Skeletal muscle cell (primary cell): ENCODE results near the gene MYOG.

ENCODE experiments used
- DNase-seq: peaks from one replicate; pipeline ENCODE4 v3.0.0-alpha.2; 2010; ENCODE audit warnings: low read depth
- H3K4me3 ChIP-seq: 2 replicates; pipeline ENCODE4 v1.5.1; 2011; ENCODE audit warnings: low read depth, mild to moderate bottlenecking, control low read depth, low read length, moderate library complexity

MYOG gene

DNA sequence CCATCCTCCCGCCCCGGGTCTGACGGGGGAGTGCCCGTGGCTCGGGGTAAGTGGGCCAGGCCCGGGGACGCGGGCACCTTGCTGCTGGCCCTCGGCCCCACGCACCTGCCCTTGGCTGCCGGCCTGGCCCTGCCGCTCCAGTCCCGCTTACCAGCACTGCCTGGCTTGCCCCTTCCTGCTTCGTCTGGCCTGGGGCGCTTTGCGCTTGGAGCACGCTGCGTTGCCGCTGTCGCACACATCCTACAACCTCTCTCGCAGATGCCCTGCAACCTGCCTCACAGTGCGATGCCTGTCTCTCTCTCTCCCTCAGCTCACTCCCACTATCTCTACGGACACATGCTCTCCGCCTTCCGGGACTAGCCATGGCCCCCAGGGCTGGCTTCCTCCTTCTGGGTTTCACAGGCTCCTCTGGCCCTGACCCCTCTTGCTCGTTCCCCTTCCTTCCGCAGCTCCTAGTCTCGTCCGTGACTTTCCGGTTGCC lies 9.7 kb downstream of the MYOG start:
- DNase-seq, result no peak
- H3K4me3 ChIP-seq, result no peak overlapping the region

DNA sequence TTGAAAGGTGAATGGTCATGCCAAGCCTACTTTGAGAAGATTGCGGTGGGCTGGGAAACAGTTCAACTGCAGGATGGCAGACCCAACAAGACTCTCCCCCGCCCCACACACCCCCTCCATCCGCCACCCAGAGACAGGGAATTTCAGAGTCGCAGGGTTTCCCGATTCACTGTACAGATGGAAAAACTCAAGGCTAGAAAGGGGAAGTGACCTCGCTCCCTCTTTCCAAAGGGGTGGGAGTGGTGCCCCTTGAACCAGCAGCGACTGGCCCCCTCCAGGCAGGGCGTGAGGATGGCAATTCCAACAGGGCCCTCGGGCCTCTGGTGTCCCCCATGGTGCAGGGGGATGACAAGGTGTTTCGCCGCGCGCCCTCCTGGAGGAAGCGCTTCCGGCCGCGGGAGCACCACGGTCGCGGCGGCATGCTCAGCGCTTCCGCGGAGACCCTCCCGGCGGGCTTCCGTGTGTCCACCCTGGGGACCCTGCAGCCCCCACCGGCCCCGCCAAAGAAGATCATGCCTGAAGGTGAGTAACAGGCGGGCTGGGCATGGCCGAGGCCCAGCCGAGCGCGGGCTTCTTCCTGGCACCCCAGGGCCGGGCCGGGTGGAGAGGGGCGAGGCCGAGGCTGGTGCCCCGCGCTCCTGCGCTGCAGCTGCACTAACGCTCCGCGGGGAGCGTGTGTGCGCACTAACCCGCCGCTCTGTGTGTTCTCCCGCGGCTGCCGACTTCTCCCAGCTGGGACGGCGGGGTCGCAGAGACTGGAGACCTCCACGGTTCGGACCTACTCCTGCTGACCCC lies 10.4 kb downstream of the MYOG start:
- DNase-seq, result no peak
- H3K4me3 ChIP-seq, result no peak overlapping the region

DNA sequence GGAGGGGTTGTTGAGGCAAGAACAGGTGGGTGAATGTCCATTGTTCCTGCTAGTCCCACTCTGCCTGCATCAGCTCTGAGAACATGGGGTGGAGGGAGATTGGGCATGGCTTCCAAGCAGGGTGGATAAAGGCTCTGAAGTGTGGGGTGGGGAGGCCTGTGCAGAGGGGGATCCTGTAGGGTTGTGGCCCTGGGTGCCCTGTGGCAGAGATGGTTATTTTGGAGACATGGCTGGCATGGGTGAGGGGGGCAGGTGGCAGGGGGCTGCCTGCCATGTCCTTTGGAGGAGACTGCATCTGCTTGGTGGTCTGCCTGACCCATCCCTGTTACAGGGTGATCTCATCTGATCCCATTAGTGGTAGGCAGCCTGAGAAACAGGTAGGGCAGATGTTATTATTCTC lies 11.2 kb downstream of the MYOG start:
- DNase-seq, result no peak

DNA sequence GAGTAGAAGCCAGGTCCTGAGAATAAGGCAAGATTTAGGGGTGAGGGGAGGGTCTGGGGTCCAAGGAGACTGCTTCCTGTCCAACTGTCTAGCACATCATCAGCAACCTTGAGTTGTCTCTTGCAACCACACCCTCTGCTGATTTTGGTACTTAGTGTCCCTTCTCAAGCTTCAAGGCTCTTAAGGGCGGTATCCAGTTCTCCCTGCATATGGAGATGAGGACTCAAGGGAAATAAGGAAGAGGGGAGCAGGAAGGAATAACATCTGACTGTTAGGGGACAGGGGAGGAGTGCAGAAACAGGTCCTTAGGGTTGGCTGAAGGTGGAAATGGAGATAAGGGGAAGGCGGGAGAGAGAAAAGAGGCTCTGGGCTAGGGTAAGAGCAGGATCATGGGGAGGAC lies 12.3 kb downstream of the MYOG start:
- no peak for DNase-seq

More for the DNA sequence above, 11.2 kb downstream of the MYOG start:
- H3K4me3 ChIP-seq, result no peak overlapping the region

DNA sequence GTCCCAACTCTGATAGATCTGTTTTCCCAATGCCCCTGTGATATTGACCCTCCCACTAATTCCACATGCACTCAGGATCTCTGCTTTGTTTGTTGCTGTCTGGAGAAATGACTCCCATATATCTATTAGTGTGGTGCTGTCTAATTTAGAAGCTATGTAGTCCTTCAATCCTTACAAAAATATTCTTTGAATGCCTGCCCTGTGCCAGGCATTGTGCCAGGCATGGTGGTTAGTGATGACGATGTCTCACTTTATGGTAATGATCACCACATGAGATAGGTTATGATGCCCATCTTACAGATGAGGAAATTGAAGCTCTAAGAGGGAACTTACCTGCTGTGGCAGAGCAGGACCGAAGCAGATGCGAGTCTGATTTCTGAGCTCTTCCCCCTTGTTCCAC lies 12.9 kb downstream of the MYOG start:
- no peak overlapping the region for H3K4me3 ChIP-seq
- DNase-seq, result no peak

More for the DNA sequence above, 12.3 kb downstream of the MYOG start:
- H3K4me3 ChIP-seq, result no peak overlapping the region

DNA sequence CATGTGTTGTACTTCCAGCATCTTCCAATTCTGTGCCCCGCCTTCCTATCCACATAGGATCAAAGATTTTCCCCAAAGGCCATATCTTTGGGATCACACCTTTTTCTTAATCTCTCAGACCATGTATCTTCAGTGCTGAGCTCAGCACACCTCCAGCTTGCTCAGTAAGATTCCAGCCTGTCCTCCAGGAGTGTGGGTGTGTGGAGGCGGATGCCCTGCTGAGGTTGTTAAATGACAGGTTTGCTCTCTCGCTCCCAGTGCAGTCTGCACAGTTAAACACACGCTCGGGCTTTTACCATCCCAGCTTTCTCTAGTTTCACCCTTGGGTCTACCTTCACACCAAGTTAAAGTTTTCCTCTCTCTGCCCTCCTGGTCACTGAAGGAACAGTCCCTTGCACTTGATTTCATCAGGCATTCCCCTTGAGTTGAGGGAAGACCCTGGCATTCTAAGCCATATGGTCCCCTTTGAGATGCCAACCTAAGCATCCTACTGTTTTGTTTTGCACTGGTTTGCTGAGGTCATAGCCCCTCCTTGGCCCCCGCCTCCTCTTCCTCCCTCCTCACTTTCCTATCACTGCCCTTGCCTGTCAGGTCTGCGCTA lies 13.7 kb downstream of the MYOG start:
- no peak overlapping the region for H3K4me3 ChIP-seq
- DNase-seq, result no peak

DNA sequence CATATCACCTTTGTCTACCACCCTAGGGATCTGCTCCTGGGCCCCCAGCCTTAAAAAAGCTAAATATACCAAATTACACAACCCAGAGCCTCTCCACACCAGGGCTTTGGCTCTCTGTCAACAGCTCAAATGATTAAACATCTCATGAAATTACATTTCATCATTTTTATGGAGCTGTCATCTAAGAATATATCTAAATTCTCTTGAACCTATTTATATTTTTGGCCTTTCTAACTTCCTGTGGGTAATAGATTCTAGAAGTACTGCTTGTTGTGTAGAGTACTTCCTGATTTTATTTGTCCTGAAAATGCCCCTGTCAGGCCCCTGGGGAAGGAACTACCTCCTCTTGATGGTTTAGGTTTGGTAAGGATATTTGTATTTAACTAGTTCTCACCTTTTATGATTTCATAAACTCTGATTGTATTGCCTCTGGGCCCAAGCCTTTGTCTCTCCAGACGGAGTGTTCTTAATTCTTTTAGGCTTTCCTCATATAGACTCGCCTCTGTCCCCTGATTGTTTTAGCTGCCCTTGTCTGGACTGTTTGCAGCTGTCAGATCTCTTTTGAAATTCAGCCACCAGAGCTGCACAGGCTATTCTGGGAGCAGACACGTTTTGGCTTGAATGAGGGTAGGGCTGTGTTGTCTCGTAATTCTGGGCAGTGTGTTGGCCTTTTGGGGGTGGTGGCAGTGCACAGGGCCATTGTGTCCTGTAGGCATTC lies 16.6 kb downstream of the MYOG start:
- DNase-seq, result no peak
- no peak overlapping the region for H3K4me3 ChIP-seq

DNA sequence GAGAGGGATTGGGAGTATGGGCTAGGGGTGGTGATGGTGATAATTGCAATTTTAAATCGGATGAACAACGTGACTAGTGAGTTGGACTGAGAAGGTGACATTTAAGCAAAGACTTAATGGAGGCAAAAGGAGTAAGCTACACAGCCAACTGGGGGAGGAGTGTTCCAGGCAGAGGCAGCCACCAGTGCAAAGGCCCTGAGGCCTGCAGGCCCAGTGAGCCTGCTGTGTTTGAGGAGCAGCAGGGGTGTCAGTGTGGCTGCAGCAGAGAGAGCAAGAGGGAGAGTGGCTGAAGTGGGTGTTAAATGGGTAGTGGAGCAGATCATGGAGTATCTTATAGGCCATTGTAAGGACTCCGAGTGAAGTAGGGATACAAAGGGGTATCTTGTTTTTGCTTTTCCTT lies 18.8 kb downstream of the MYOG start:
- no peak overlapping the region for H3K4me3 ChIP-seq
- no peak for DNase-seq

DNA sequence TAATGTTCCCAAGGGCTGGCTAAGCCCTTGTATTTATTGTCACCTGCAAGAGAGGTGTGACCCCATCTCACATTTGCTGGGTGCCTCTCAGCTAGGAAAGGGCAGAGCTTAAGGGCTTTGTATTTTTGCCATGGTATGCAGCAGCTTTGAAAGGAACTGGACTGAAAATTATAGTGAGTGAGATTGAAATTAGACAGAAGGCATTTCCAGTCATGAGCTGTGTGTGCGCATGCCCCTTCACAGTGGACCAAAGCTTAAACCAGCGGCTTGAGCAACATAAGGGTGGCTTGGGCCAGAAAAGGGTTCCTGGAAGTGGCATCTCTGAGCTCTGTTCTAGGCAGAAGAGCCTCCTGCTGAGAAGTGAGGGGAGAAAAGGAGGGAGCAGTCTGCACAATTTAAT lies 19.8 kb downstream of the MYOG start:
- no peak overlapping the region for H3K4me3 ChIP-seq
- no peak for DNase-seq

DNA sequence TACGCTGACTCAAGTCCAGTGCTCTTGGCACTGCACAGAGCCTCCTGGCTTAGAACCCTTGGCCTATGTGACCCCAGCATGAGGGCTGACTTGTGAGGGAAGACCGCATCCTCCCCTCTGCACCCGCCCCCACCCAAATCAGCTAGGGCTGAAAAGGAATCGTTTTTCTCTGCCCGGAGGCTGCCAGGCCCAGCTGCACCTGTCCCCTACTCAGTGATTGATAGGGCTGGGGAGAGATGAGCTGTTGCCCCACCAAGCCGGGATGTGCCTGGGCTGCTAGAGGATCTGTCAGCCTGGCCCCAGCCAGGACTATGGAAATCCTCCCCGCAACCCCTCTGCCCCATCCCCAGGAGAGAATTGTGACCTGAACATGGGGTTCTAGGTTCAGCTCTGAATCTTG lies 20.6 kb downstream of the MYOG start:
- DNase-seq, result no peak
- H3K4me3 ChIP-seq, result no peak overlapping the region

DNA sequence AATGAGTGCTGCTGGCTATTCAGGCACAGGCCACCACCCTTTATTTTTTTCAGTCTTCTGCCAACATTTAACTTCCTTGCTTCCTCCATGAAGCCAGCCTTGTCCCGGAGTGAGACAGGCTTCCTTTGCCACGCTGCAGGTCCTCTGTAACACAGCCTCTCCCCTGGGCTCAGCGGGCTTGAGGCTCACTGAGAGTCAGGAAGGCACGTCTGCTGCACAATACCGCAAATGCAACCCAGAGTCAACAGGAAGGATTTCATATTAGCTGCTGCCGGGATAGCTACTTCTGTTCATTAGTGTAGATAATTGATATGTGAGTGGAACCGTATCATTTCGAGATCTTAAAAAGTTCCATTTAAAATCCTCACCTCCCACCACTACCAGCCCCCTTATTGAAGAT lies 22.5 kb downstream of the MYOG start:
- DNase-seq, result no peak

DNA sequence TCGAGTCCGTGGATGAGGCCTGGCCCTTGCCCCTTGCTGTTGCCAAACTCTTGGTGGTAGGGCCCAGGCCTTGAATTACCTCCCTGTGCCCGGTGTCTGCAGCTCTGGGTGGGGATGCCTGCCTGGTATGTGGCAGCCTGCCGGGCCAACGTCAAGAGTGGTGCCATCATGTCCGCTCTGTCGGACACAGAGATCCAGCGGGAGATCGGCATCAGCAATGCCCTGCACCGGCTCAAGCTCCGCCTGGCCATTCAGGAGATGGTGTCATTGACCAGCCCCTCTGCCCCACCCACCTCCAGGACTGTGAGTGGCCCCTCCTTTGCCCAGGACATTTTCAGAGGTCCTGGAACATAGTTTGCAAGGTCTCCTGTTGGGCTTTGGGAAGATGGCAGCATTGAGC lies 25.7 kb downstream of the MYOG start:
- H3K4me3 ChIP-seq, result no peak overlapping the region
- no peak for DNase-seq

More for the DNA sequence above, 22.5 kb downstream of the MYOG start:
- H3K4me3 ChIP-seq, result no peak overlapping the region

DNA sequence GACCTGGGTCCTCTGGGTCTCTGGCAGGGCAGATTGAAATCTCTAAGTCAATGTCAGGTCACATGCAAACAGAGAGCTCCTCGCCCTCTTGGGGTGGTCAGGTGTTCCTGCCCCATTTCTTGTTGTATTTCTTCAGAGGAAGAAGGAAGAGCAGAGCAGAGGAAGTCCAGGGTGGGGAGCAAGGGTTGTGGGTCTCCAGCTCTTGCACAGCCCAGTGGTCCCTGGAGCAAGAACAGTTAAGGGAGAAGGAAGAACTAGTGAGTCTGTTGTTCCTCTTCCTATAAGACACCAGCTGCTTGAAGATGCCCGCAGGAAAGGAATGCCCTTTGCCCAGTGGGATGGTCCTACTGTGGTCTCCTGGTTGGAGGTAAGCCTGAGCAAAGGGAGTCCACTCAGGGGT lies 26.3 kb downstream of the MYOG start:
- DNase-seq, result no peak
- H3K4me3 ChIP-seq, result no peak overlapping the region

DNA sequence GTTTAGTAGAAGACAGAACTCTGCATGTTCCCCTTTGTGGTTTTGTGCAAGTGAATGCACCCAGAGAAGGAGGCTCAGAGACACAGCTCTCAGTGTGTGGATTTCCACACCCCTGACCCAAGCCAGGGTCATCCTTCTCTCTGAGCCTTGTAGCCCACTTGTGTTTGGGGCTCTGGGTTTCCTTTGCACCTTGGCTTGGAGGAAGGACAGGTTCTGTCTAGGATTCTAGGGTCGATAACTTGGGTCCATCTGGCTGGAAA lies 27.2 kb downstream of the MYOG start:
- H3K4me3 ChIP-seq, result no peak overlapping the region

DNA sequence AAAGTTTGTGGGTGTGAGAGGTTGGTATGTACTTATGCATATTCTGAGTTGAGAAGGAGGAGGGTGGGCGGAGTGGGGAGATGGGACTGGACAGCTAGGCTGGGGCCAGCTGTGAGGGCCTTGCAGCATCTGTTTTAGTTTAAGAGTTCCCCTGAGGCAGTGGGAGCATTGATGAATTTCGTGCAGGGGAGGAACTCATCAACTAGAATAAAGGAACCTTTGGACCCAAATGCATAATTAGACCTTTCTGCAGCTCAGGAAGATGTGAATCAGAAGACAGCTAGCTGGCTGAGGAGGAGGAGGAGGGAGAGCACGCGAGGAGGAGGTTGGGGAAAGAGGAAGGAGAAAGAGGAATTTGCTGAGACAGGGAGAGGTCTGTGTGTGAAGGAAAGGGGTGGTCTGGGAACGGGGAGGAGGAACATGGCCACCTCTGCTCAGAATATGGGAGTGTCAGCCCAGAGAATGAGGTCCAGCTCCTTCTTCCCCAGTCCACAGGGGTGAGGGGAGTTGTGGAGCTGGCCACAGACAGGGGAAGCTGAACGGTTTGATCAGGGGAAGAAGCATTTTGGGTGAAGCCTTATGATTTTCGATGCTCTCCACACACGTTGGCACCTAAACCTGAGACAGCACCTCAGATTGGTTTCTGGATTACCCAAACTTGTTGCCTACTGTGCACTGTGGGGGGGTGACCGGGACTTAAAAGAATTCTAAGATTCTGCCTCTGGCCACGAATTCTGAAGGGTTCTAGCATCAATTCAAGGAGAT lies 27.7 kb downstream of the MYOG start:
- peak; percentile 48 for DNase-seq
- no peak overlapping the region for H3K4me3 ChIP-seq

More for the DNA sequence above, 27.2 kb downstream of the MYOG start:
- DNase-seq, result no peak

DNA sequence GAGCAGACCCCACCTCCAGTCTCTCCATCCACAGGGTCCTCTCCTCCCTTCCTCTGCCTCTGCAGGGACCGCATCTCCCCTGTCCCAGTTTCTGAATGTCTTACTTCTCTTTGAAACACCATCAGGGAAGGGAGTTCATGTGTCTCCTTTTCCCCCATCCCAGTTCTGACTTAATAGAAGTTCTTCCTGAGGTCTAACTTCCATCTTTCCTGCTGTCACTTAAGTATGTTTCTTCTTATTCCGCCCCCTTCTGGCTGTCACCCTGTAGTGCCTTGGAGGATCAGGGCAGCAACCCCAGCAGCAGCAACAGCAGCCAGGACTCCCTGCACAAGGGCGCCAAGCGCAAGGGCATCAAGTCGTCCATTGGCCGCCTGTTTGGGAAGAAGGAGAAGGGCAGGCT lies 29.3 kb downstream of the MYOG start:
- H3K4me3 ChIP-seq, result no peak overlapping the region
- DNase-seq, result no peak

DNA sequence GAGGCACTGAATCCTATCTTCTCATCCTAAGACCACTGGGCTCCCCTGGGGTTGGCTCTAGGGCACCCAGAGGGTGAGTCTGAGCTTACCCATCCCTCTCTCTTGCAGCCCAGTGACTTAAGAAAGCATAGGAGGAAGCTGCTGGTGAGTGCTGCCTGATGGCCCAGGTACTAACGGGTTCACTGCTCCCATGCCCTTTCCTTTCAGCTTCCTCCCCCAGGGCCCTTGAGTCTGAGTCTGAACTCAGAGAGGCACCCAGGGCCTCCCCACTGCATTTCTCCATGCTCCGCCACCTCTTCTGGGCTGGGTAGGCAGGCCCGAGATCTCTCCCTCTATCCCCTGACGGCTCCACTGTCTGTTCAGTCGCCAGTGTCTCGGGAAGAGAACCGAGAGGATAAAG lies 29.8 kb downstream of the MYOG start:
- DNase-seq, result no peak
- no peak overlapping the region for H3K4me3 ChIP-seq

DNA sequence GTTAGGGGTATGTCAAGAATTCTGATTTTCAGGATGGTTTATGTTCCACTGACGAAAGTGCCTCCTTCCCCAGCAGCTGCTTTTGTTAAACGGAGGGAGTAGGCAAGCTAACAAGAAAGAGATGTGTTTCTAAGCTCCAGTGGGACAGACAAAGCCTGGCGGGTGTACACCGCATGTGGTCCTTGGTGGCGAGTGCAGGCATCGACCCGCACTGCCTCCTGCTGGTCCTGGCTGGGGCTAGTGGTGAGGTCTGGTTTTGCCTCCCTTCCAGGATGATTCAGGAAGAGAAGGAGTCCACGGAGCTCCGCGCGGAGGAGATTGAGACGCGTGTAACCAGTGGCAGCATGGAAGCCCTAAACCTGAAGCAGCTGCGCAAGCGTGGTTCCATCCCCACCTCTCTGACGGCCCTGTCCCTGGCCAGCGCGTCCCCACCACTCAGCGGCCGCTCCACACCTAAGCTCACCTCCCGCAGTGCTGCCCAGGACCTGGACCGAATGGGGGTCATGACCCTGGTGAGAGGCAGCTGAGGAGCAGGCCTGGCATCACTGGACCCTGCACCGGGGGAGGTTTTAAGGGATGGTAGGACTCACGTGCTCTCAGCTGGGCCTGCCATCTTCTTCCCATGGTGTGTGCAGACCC lies 30.5 kb downstream of the MYOG start:
- DNase-seq, result no peak
- H3K4me3 ChIP-seq, result no peak overlapping the region

DNA sequence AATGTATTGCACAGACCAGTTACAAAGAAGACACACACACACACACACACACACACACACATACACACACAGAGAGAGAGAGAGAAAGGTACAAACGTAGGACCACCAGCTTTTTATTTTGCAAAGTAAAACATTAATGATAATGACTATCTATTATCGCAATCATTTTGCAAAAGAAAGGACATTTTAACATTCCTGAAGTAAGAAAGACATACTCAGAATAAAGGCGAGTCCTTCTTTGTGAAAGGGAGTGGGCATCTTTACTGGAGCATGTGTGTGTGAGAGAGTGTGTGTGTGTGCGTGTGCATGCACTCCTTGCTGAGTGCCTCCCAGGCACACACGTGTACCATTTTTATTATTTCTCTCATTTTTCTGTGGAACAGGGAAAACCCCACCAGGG lies 31.2 kb downstream of the MYOG start:
- DNase-seq, result no peak

DNA sequence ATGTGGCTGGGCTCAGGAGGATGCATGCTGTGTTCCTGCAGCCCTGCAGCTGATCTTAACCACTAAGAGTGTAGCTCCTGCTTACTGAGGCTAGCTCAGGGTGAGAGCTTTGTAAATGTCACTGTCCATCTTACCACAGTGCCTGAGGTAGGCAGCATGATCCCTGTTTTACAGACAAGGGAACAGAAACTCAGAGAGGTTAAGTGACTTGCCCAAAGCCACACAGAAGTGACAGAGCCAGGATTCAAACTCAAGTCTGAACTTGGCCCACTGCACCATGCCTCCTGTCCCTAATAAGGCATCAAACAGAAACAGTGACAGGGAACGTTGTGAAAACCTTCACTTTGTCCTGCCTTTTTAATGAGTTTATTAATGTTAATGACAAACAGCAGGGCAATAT lies 31.6 kb downstream of the MYOG start:
- H3K4me3 ChIP-seq, result no peak overlapping the region
- no peak for DNase-seq

More for the DNA sequence above, 31.2 kb downstream of the MYOG start:
- no peak overlapping the region for H3K4me3 ChIP-seq
